SK-N-SH (cell line): ENCODE data around the gene STARD13. TPM values are rescaled to one million over a fixed set of nuclear protein-coding genes. Genes with fewer than 3 reads are reported as not detected.

Experiments used
- CTCF ChIA-PET: fragments of 300-600, 350-600 bp; formaldehyde crosslinking; extraction: SDS; loops from one replicate; lab custom pipeline; 2021; lab: Yijun Ruan, JAX
- POLR2A ChIA-PET: fragments of 350-600 bp; sonication (Branson Sonifier 250); formaldehyde crosslinking; extraction: SDS; loops from one replicate; lab custom pipeline; 2020; ENCODE audit warnings: antibody characterized with exemption, inconsistent platforms; lab: Yijun Ruan, JAX
- DNase-seq: peaks from one replicate; pipeline ENCODE4 v3.0.0; 2012
- H2AFZ ChIP-seq: fragments of 200-600 bp; sonication (generic); 2 replicates; pipeline ENCODE4 v1.8.1; 2016; ENCODE audit warnings: antibody characterized with exemption, mild to moderate bottlenecking, low read depth
- H3F3A ChIP-seq: fragments of 200-600 bp; sonication (generic); replicated peaks from 2 replicates; pipeline ENCODE3; 2016; ENCODE audit warnings: antibody characterized with exemption, mild to moderate bottlenecking; ENCODE audit not compliant: insufficient read depth
- H3K27ac ChIP-seq, 2 experiments: fragments of 200-500 bp in 1 of 2; fragments of 200-600 bp in 1 of 2; sonication (Bioruptor generic) in 1 of 2; sonication (generic), shearing (Covaris generic) in 1 of 2; 2 replicates each; pipeline versions ENCODE4 v1.5.1 to v1.6.1; 2014 to 2016; ENCODE audit warnings: low read depth in 2 of 2, inconsistent platforms in 1 of 2, low read length in 1 of 2, mild to moderate bottlenecking in 1 of 2, mixed read lengths in 1 of 2
- H3K27me3 ChIP-seq: fragments of 200-600 bp; sonication (generic), shearing (Covaris generic); 2 replicates; pipeline ENCODE4 v1.6.1; 2016; ENCODE audit warnings: mixed run types; ENCODE audit not compliant: insufficient read depth
- H3K36me3 ChIP-seq, 2 experiments: fragments of 200-500 bp in 1 of 2; fragments of 200-600 bp in 1 of 2; sonication (Bioruptor generic) in 1 of 2; sonication (generic) in 1 of 2; replicated peaks in 1 of 2; 2 replicates each; pipeline versions ENCODE3 to v1.5.1; 2014 to 2016; ENCODE audit warnings: low read length in 1 of 2, mild to moderate bottlenecking in 1 of 2; ENCODE audit not compliant: insufficient read depth in 2 of 2, control insufficient read depth in 1 of 2
- H3K4me1 ChIP-seq, 2 experiments: fragments of 200-500 bp in 1 of 2; fragments of 200-600 bp in 1 of 2; sonication (Bioruptor generic) in 1 of 2; sonication (generic), shearing (Covaris generic) in 1 of 2; 2 replicates each; pipeline versions ENCODE4 v1.5.1 to v1.6.1; 2014 to 2016; ENCODE audit warnings: low read depth in 1 of 2, low read length in 1 of 2, mixed run types in 1 of 2; ENCODE audit not compliant: insufficient read depth in 2 of 2, control insufficient read depth in 1 of 2
- H3K4me2 ChIP-seq: fragments of 200-600 bp; sonication (generic), shearing (Covaris generic); 2 replicates; pipeline ENCODE4 v1.6.1; 2017; ENCODE audit warnings: mixed run types
- H3K4me3 ChIP-seq, 2 experiments: fragments of 200-500 bp in 1 of 2; fragments of 200-600 bp in 1 of 2; sonication (Bioruptor generic) in 1 of 2; sonication (generic), shearing (Covaris generic) in 1 of 2; 2 replicates each; pipeline versions ENCODE4 v1.5.1 to v1.8.1; 2014 to 2016; ENCODE audit warnings: low read depth in 2 of 2, inconsistent platforms in 1 of 2, low read length in 1 of 2, mild to moderate bottlenecking in 1 of 2, mixed read lengths in 1 of 2, moderate library complexity in 1 of 2
- H3K79me2 ChIP-seq: fragments of 200-600 bp; sonication (generic); 2 replicates; pipeline ENCODE4 v1.8.1; 2017; ENCODE audit warnings: mild to moderate bottlenecking; ENCODE audit not compliant: insufficient read depth
- H3K9ac ChIP-seq: fragments of 200-600 bp; sonication (generic); 2 replicates; pipeline ENCODE4 v1.6.1; 2017; ENCODE audit warnings: mixed run types
- H3K9me2 ChIP-seq: fragments of 200-600 bp; sonication (generic); 2 replicates; pipeline ENCODE4 v1.6.1; 2017; ENCODE audit warnings: mixed run types
- H3K9me3 ChIP-seq: fragments of 200-600 bp; sonication (generic); 2 replicates; pipeline ENCODE4 v1.6.1; 2017; ENCODE audit warnings: mixed run types, mild to moderate bottlenecking, moderate library complexity
- H4K20me1 ChIP-seq: fragments of 200-600 bp; sonication (generic); 2 replicates; pipeline ENCODE4 v1.6.1; 2017; ENCODE audit warnings: mild to moderate bottlenecking, mixed run types; ENCODE audit not compliant: insufficient read depth
- EP300 ChIP-seq, 2 experiments: IDR thresholded peaks; 2 replicates each; pipeline versions ENCODE4 v1.4.0 to v1.6.1; 2012; ENCODE audit warnings: borderline replicate concordance in 1 of 2, low read depth in 1 of 2, low read length in 1 of 2
- JUND ChIP-seq: IDR thresholded peaks from 2 replicates; pipeline ENCODE4 v1.4.0; 2012
- RCOR1 ChIP-seq: fragments of 150-350 bp; IDR thresholded peaks from 2 replicates; pipeline ENCODE4 v1.6.1; 2017; ENCODE audit warnings: antibody characterized with exemption, low read length
- TEAD4 ChIP-seq: IDR thresholded peaks from 2 replicates; pipeline ENCODE4 v1.4.0; 2012; ENCODE audit warnings: mild to moderate bottlenecking, borderline replicate concordance; ENCODE audit not compliant: insufficient read depth
- YY1 ChIP-seq: IDR thresholded peaks from 2 replicates; pipeline ENCODE4 v1.4.0; 2012; ENCODE audit warnings: low read depth, mild to moderate bottlenecking
- WGBS: methylation state at CpG from one replicate; pipeline ENCODE4 v1.1.6; 2017; ENCODE audit warnings: low lambda C conversion rate; 5-methylcytosine and 5-hydroxymethylcytosine counted together
- polyA plus RNA-seq, 3 experiments: library from polyadenylated mRNA; depleted of rRNA; stranded (reverse); fragments of >200 nt; gene quantifications; 2 replicates each; pipeline ENCODE4 v1.2.3, GENCODE V29; 2012
- TF ChIP-seq, protein P1 (sequence below): fragments of 150-350 bp; IDR thresholded peaks from 2 replicates; pipeline ENCODE4 v1.6.1; 2016; ENCODE audit warnings: mild to moderate bottlenecking, low read depth, low read length

The STARD13 gene
- polyA plus RNA-seq, 1 of the 3 experiments (the other 2 are of a cell fraction): 5.7 TPM

DNA sequence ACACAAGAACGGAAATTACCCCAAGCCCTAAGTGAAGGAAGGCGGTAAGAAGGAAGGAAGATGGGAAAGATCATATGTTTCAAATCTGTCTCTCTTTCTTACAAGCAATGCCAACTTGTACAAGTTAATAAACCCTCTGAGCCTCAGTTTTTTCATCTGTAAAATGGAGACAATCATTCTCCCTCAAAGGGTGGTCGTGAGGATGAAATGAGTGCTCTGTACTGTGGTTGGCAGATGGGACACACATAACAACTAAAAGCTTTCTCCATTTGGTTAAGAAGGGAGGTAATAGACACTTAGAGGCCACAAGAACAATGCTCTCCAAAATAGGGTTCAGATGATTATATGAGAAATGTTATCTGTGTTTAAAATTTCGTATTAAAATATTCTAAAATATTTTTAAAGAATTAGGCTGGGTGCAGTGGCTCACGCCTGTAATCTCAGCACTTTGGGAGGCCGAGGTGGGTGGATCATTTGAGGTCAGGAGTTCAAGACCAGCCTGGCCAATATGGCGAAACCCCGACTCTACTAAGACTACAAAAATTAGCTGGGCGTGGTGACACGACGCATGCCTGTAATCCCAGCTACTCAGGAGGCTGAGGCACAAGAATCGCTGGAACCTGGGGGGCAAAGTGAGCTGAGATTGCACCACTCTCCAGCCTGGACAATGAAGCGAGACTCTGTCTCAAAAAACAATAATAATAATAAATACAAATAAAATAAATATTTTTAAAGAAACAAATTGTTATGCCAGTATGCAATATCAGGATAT lies 89.7 kb downstream of the STARD13 start:
- no peak for DNase-seq
- Histone ChIP-seq H3K4me3 (no peak overlapping the region), H3K4me1 (peaks cover 44 to 54% of the 10 kb centered on the region in 2 experiments; a peak in 3 of 4 replicates), H3K27me3 (no peaks in the 10 kb centered on the region), H2AFZ (no peak overlapping the region), H3K36me3 (no peaks in the 10 kb centered on the region), H3K4me2 (peak overlapping the region; percentile 57), H3K9ac (peak overlapping the region; percentile 67; the same call in 1 of the 2 replicates), H3K27ac (peak overlapping the region; percentile 93 to 98), H4K20me1 (no peaks in the 10 kb centered on the region), H3K9me3 (no peaks in the 10 kb centered on the region), H3F3A (peaks cover 23% of the 10 kb centered on the region), H3K9me2 (no peaks in the 10 kb centered on the region), H3K79me2 (peaks cover 78% of the 10 kb centered on the region)
- CTCF ChIA-PET: interaction anchor here (0.5 to 1.3 kb wide), 2 partner anchors 33 to 574 kb away, joined by 3 read pairs; no protein-coding TSS in a partner anchor
- 95% methylated on average over 13 of the region's 13 CpGs for WGBS
- TF ChIP-seq, protein P1, sequence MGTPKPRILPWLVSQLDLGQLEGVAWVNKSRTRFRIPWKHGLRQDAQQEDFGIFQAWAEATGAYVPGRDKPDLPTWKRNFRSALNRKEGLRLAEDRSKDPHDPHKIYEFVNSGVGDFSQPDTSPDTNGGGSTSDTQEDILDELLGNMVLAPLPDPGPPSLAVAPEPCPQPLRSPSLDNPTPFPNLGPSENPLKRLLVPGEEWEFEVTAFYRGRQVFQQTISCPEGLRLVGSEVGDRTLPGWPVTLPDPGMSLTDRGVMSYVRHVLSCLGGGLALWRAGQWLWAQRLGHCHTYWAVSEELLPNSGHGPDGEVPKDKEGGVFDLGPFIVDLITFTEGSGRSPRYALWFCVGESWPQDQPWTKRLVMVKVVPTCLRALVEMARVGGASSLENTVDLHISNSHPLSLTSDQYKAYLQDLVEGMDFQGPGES: no peak
- TF ChIP-seq YY1: no peak
- no peak for TF ChIP-seq TEAD4
- 0 out of 2 replicates have a peak, but pooled peaks have one; percentile 18 for TF ChIP-seq RCOR1
- POLR2A ChIA-PET: no interaction called here

DNA sequence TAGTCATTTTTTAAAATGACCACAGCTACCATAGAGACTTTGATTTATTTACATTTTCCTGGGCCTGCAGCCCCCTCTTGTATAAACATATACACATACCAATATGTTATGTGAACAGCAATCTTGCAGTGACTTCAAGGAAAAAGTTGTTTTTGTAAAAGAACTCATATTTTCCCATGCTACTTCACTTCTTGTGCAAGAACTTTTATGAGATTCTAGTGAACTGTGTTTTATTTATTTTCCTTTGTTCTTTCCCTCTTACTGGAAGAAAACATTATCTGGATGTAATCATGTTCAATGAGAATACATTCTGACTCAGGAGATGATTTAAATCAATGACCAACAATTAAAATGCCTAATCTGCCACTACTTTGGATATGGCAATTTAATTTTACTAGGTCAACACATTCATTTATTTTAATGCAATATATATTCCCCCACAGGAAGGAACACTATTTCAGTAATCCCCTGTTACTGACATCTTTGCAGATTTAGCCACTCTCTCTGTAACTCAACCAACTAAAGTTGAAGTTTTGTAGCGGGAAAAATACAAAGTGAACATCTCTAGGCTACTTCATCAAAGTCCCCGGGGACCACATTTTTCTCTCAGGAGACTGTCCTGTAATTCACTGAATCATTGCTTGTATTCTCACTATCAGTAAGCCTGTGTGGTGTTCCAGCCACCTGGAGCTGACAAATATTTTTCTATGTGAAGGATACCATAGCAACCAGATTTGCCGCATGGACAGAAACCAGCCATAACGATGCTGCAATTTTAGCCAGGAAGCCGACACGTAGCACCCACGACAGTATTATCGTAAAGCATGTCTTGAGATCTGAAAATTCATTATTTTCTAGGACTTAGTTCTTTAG lies 90.5 kb downstream of the STARD13 start:
- peak; percentile 36 for DNase-seq
- H3K27me3 ChIP-seq: no peaks in the 10 kb centered on the region
- H3K4me1 ChIP-seq: peaks cover 41 to 57% of the 10 kb centered on the region in 2 experiments; a peak in 3 of 4 replicates
- no peaks in the 10 kb centered on the region for H3K36me3 ChIP-seq
- no peak overlapping the region for H2AFZ ChIP-seq
- peaks cover 23% of the 10 kb centered on the region for H3F3A ChIP-seq
- H3K4me2 ChIP-seq: peak overlapping the region; percentile 57
- peak overlapping the region; percentile 93 to 98 for H3K27ac ChIP-seq
- H4K20me1 ChIP-seq: no peaks in the 10 kb centered on the region
- peak overlapping the region; percentile 67; the same call in 1 of the 2 replicates for H3K9ac ChIP-seq
- POLR2A ChIA-PET: no interaction called here
- H3K9me2 ChIP-seq: no peaks in the 10 kb centered on the region
- 56% methylated on average over 8 of the region's 8 CpGs for WGBS
- peaks cover 78% of the 10 kb centered on the region for H3K79me2 ChIP-seq
- H3K9me3 ChIP-seq: no peaks in the 10 kb centered on the region
- TF ChIP-seq JUND (no peak), EP300 (IDR thresholded peaks at IDR 0.05; ENCODE audit: borderline replicate concordance in 1 of 2, low read depth in 1 of 2, low read length in 1 of 2) (peak in 1 of 2 experiments; percentile 34; a peak in 1 of 4 replicates)
- H3K4me3 ChIP-seq: peak overlapping the region in 1 of 2 experiments; percentile 0; a peak in 1 of 4 replicates
- CTCF ChIA-PET: no interaction called here
